GM19240 (cell line): ENCODE measurements around the gene ANKRD1.
"Not testable (repeated sequence)": the region's sequence is repeated elsewhere in the genome, so short reads cannot be mapped to it uniquely, and the experiment has no call there.

ENCODE experiments used
- DNase-seq: peaks from one replicate; pipeline ENCODE4 v3.0.0; 2011; ENCODE audit warnings: low spot score; ENCODE audit not compliant: insufficient read length

ANKRD1 gene

DNA sequence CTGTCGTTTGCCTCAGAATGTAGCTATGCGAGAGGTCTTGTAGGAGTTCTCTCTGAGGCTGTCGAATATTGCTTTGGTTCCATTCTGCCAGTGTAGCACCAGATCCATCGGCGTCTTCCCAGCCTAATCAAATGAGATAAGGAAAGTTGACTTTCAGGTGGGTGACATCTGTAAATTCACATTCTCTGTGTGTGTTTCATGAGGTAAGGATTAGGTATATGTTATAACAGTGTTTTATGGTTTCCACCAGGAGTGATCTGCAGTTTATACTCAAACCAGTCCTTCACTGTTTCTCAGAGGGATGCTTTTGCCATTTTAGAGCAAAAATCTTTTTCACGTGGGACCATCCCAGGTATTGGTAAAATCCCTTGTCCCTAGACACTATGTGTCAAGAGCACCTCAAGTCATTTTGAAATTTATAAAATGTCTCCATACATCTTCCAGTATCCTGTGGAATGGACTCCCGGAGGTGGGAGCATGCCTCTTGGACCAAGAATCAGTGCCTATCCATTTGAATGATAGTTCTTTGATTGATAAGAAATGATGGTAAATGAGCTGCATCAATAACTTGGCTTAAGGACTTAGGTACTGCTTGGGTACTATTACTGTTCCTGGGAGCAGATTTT is 7.9 kb downstream of the ANKRD1 start:
- no peak for DNase-seq

DNA sequence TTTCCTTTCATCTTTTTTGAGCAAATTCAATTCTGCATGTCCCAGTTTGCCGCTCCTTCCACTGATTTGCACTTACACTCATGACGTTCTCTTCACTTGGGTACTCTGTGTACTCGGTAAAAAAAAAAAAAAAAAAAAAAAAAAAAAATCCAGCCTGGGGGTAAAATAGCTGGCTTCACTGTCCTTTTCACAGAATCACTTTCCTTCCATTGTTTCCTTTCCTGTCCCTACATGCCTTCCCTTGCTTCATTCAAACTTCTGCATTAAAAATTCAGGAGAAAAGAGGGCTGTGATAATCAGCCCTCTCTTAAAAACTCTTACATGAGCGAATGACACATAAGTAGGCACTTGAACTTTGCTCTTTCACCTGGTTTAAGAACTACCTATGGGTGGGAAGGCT is 8.7 kb downstream of the ANKRD1 start:
- DNase-seq = no peak

DNA sequence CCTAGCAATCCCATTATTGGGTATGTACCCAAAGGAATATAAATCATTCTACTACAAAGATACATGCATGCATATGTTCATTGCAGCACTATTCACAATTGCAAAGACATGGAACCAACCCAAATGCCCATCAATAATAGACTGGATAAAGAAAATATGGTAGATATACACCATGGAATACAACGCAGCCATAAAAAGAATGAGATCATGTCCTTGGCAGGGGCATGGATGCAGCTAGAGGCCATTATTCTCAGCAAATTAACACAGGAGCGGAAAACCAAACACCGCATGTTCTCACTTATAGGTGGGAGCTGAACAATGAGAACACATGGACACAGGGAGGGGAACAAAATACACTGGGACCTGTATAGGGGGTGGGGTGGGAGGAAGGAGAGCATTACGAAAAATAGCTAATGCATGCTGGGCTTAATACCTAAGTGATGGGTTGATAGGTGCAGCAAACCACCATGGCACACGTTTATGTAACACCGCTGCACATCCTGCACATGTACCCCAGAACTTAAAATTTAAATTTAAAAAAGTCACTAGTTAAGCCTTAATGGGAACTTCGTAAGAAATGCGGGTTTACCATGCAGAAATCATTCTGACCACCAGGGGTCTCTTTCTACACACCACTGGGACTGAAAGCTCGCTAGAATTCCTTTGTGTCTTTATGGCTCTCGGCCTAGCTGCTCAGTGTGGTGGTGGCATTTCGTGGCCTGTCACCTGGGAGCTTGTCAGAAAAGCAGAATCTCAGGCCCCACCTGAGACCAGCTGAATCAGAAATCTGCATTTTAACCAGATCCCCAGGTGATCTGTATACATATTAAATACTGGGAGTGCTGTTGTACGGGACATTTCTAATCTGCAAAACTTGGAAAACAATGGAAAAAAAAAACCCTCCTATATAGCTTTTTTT is 9.5 kb downstream of the ANKRD1 start:
- DNase-seq = peak; percentile 21

DNA sequence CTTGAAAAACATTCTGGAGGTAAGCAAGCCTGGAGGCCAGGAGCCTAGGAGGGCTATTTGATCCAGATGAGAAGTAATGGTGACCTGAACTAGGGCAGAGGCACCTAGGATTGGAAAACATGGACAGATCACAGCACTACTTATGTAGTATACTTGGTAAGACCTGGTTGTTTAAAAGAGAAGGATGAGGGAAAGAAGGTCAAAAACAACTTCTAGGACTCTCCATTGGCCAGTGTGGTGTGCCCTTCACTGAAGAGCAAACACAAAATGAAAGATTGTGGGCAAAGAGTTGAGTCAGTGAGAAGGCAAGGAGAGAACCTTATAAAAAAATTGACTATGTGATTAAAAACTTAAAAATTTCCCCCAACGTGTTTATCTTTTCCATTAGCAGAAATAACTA is 14.3 kb downstream of the ANKRD1 start:
- DNase-seq = no peak

DNA sequence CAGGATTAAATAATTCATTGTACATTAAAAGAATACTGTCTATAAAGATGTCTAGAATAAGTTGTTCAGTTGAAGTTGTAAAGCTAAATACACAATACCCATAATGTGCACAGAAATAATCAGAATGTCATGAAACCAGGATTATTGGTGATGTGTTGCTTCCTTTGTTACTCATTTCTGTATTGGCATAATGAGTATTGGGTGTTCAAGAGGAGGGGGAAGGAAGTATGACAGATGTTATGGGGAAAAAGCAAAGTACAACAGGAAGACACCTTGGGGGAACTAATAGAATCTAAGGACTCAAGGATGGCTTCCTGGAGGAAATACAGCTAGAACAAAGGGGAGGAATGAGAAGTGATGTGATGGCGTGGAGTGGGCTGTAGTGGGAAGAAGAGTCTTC is 15.0 kb downstream of the ANKRD1 start:
- no peak for DNase-seq

DNA sequence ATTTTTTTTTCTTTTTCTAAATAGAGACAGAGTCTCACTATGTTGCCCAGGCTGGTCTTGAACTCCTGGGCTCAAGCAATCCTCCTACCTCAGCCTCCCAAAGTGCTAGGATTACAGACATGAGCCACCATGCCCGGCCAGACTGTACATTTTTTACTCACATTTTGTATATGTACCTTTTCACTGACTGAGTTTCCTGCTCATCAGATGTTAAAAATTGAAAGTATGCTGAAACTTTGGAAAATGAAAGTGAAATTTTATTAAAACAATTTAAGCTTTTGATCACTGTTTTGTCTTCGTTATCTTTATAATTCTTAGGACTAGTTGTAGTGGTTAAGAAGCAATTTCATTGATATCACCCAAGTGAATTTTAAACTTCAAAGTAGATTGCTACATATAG is 24.0 kb downstream of the ANKRD1 start:
- not testable (repeated sequence) for DNase-seq

DNA sequence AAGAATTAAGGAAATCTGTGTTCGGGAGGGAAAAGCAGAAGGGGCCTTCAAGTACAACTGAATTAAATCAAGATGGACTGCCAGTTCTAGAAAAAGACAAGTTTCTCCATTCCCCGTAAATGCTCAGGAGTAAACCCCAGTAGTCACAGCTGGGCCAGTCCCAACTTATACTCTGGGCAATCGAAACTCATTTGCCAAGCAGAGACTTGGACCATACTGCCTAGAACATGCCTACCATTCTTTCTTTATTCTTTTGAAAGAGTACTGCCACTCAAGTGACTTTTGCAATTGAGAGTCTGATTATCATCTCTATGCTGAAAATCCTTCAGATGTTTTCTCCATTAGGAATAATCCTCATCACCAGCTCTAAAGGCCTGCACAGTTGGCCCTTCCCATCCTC is 27.7 kb downstream of the ANKRD1 start:
- no peak for DNase-seq

DNA sequence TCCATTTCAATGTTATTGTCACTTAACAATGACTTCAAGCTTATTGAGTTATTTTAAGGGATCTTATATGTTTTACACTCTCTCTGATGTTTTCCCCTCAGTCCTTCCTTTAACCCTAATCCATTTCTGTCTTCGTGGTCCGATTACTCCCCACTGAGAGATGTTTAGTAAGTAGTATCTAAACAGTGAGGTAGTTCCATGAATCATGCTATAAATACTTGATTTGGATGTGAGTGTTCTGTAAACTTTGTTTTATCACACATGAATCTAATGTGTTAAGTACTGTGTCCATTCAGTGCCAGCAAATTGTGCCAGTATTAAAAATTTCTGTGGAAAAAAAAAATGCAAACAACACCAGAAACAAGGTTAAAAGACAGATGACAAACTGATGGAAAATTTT is 30.5 kb downstream of the ANKRD1 start:
- no peak for DNase-seq

DNA sequence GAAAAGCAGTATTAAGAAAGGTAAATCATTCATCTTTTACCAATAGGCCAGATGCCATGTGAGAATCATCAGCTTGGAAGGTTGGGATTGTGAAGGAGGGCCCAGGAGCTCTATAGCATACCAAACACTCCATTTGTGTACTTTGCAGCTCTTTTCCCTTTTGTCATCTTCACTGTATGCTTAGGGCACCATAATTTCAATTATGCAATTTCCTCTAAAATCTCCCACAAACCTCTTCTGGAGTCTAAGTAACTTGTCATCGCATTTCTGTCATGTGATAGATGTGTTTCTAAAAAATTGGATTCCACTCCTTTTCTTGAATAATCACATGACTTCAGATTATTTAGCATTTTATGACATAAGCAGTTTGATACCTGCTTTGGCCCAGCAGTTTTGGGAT is 31.3 kb downstream of the ANKRD1 start:
- no peak for DNase-seq

DNA sequence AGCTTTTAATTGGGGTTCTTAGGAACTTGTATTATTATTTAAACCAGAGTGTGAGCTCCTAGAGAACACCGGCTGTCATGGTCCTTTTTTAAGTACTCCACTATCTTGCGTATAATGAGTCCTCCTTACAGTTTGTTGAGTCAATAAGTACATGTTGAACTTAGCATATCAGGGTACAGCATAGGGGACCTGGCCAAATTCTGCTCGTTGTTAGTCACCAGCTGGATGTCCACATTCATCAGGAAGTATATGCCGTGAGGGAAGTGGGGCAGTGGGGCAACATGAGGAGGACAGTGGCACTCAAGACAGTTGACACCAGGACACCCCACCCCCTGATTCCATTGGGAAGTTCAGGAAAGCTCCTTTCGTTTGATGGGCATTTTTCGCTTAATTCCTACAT is 32.5 kb downstream of the ANKRD1 start:
- no peak for DNase-seq

DNA sequence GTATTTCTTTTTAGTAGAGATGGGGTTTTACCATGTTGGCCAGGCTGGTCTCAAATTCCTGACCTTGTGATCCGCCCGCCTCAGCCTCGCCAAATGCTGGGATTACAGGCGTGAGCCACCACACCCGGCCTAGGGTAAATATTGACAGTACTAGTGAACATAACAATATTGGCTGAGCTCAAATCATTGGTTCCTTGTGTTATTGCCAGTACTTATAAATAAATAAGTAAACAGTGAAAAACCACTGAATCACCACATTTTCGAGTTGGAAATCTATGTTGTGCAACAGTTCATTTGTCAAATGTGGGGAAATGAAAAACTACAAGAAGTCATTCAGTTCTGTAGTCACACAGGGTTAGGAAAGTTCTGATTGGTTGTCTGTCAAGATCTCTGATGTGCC is 33.3 kb downstream of the ANKRD1 start:
- DNase-seq = no peak

DNA sequence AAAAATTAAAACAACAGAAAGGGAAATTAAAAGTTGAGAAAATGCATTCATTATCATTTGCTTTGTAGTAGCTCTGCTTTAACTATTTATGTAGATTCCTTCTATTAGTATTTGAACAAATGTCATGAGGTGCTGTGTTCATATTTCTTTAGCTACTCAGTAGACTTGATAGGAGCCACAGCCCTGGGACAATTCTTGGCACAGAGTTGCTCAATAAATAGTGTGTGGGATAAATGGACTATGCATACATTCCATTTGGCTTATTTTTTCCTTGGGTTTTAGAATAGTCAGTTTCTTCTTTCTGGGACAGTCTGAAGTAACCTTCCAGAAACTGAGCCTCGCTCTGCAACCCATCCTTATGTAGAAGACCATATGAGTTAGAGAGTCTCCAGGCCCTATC is 35.7 kb downstream of the ANKRD1 start:
- no peak for DNase-seq

DNA sequence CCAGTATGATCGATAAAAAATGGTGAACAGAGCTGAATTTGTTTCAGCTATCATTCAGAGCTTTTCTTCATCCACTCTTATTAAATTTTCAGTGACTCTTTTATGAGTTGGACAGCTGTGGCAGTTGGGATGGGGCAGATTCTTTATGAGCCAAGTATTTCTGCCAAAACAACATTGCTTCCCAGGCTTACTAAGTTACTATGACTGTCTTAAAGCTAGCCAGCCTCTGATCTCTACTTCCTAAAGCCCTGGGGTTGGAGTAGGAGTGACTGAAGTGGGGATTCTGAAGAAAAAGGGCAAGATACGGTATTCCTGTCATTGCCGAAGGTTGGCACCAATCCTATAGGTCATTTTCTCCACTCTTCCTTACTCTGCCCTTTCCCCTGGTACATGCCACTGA is 36.5 kb downstream of the ANKRD1 start:
- no peak for DNase-seq

DNA sequence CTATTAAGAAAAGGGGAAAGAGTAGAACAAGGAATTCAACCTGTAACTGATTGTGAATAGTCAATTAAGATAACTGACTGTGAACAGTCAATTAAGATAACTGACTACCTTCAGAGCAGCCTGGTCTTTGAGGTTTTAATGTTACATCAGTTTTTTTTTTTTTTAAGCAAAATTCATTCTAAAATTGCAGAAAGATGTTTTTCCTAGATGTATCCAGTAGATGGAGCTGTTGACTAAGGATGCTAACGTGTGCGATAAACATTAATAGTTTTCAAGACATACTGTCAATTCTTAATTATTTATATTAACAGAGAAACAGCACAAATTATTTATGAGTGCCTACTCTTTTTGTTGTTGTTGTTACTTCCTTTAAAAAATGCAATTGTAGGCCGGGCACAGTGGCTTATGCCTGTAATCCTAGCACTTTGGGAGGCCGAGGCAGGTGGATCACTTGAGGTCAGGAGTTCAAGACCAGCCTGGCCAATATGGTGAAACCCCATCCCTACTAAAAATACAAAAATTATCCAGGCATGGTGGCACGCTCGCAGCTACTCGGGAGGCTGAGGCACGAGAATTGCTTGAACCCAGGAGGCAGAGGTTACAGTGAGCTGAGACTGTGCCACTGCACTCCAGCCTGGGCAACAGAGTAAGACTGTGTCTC is 40.7 kb downstream of the ANKRD1 start:
- DNase-seq = not testable (repeated sequence)

DNA sequence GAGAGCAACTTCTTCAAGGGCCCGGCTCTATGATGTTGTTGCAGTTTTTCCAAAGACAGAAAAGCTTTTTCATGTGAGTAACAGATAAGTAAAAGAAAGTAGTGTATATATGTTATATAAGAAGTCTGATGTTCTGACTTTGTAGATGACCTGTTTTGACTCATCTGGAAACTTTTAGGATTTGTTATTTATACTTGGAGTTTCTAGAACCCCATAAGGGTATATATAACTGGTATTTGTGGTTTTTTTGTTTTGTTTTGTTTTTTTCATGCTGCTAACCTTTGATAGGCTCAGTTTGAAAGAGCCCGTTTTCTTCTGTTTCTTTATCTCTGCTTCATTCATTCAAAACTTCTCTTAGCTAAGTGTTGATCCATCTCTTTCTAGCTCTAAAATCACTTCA is 41.8 kb downstream of the ANKRD1 start:
- DNase-seq = no peak

DNA sequence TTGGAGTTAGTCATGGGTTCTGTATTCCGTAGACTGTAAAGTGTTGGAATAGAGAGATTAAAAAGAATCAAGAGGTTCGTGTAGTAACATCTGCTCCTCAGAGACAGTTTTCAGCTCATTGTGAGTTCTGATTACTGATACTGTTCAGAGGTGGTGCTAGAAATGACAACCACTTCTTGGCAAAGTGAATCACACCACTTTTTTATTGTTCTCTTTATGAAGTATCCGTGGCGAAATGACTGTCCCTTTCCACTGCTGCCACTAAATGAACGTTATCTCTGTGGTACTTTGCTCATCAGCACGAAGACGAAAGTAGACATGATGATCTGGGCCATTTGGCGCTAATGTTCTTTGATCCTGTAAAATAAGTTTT is 48.3 kb downstream of the ANKRD1 start:
- no peak for DNase-seq

DNA sequence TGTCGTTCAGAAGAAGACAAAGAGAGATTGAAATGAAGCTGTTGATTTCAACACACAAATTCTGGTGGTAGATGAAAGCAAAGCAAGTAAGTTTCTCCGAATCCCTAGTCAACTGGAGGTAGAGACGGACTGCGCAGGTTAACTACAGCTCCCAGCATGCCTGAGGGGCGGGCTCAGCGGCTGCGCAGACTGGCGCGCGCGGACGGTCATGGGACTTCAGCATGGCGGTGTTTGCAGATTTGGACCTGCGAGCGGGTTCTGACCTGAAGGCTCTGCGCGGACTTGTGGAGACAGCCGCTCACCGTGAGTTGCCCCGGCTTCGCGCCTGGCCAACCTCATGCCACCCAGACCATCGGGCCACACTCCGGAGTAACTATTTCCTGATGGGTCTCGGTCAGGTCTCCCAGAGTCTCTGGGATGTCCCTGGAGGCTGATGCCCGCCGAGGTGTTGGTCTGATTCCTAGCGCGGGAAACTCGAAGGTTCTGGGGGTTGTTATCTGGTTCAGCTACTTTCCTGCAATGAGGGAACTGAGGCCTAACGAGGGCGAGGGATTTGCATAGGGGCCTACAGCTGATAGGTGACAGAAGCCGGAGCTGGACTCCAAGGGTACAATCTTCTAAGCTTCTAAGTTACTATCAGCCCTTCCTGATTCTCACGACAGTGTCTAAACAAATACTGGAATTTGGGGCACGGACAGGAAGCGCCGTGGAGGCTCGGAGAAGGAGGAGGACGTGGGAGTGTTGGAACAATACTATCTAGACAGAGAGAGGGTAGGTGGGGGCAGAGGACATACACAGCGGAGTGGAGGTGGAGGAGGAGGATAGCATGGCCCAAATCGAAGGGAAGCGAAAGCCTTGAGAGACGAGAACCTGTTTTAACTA is 48.9 kb downstream of the ANKRD1 start, which contains the start of gene RPP30:
Gene RPP30 (plus strand): TSS at position 209 of the 882 bp plus-strand sequence. CDS start 13 bp downstream, at position 222.
- DNase-seq = peak; percentile 58

DNA sequence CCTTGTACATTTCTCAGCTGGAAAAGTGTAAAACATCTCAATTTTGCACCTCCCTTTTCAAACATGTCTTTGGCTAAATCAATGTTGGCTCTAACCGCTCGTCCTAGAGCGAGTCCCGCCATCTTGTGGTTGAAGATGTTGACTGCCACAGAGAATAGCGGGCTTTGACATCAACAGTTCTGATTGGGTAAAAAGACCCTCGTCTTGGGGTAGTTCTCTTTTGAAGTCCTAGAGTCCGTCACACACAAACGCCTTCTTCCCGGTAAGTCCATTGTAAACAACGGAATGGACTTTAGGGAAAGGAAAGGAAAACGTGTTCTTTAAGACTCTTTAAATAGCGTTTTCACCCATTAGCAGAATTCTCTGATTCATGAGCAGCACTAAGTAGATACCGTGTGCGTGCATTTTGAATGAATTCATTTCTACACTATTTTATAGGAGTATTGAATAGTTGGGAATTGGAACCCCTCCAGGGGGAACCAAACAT is 49.6 kb downstream of the ANKRD1 start:
- peak; percentile 6 for DNase-seq

DNA sequence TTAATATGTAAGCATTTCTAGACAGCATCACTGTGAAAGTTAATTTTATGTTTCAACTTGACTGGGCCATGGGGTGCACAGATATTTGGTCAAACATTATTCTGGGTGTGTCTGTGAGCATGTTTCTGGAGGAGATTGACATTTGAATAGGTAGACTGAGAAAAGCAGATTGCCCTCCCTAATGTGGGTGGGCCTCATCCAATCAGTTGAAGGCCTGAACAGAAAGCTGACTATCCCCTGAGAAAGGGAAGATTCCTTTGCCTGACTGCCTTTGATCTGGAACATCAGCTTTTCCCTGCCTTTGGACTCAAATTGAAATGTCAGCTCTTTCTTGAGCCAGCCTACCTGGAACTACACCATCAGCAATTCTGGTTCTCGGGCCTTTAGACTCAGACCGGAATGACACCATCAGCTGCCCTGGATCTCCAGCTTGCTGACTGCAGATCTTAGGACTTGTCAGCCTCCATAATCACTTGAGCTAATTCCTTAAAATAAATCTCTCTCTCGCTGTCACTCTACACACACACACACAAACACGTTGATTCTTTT is 54.8 kb downstream of the ANKRD1 start:
- no peak for DNase-seq

DNA sequence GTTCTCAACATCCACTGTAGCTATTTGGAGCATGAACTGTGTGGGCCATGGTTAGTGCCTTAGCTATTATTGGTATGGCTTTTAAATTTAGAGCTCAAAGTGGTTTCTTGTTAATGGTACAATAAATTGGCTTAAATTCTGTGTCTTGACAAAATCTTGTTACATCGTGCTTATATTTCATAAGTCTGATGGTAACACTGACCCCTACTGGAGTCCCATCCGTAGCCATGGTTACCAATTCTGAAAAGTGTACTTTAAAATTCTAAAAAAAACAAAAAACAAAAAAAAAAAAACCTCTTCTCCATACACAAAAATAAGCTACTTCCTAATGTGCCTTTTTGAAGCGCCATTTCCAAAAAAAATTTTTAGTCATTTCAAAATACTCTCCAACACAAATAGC is 55.5 kb downstream of the ANKRD1 start:
- DNase-seq = no peak
